Fibroblast of villous mesenchyme (primary cell): ENCODE measurements around the gene ANKS1A. TPM values are rescaled to one million over a fixed set of nuclear protein-coding genes. Genes with fewer than 3 reads are reported as not detected.

Experiments used
- DNase-seq: peaks from one replicate; pipeline ENCODE4 v3.0.0-alpha.2; 2010; ENCODE audit warnings: low read depth
- H3K4me3 ChIP-seq: 2 replicates; pipeline ENCODE4 v1.5.1; 2011; ENCODE audit warnings: low read depth, mild to moderate bottlenecking, low read length
- total RNA-seq: library from RNA; depleted of rRNA; stranded (reverse); fragments of >200 nt; gene quantifications from 2 replicates; pipeline ENCODE4 v1.2.3, GENCODE V29; 2012
- TF ChIP-seq, protein P1 (sequence below): IDR thresholded peaks from 2 replicates; pipeline ENCODE4 v1.5.1; 2012; ENCODE audit warnings: low read depth, mild to moderate bottlenecking, low read length; ENCODE audit not compliant: insufficient read depth

Gene ANKS1A
- total RNA-seq, 1 donor, result 12.5 TPM

DNA sequence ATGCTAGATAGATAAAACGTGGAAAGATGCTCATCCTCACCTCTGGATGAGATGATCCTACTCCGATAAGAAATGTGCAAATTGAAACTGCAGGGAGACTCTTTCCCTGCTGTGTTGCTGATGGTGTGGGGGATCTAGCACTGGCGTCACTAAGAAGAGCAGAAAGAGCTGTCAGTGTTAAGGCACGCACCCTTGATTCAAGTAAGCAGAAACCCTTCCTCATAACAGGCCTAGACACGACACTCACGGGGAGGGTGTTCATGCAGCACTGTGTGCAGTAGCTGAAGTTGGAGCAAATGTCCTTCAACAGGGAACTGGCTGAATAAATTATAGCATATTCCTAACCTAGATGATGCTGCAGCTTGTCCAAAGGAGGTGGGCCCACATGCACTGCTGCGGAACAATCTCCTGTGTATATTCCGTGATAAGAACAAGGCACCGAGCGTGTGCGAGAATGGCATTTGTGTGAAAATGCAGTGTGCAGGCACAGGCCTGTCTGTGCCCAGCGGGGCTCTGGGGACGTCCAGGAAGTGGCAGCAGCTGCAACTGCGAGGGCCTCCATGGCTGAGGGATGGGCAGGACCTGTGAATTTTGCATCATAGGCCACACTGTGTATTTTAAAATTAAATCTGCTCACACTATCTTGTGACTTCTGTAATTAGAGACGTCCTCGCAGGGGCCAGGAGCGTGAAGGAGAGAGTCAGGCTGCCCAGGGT is 188.1 kb downstream of the ANKS1A start:
- no peak for DNase-seq
- no peak overlapping the region for H3K4me3 ChIP-seq
- TF ChIP-seq, protein P1, sequence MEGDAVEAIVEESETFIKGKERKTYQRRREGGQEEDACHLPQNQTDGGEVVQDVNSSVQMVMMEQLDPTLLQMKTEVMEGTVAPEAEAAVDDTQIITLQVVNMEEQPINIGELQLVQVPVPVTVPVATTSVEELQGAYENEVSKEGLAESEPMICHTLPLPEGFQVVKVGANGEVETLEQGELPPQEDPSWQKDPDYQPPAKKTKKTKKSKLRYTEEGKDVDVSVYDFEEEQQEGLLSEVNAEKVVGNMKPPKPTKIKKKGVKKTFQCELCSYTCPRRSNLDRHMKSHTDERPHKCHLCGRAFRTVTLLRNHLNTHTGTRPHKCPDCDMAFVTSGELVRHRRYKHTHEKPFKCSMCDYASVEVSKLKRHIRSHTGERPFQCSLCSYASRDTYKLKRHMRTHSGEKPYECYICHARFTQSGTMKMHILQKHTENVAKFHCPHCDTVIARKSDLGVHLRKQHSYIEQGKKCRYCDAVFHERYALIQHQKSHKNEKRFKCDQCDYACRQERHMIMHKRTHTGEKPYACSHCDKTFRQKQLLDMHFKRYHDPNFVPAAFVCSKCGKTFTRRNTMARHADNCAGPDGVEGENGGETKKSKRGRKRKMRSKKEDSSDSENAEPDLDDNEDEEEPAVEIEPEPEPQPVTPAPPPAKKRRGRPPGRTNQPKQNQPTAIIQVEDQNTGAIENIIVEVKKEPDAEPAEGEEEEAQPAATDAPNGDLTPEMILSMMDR, result no peak

DNA sequence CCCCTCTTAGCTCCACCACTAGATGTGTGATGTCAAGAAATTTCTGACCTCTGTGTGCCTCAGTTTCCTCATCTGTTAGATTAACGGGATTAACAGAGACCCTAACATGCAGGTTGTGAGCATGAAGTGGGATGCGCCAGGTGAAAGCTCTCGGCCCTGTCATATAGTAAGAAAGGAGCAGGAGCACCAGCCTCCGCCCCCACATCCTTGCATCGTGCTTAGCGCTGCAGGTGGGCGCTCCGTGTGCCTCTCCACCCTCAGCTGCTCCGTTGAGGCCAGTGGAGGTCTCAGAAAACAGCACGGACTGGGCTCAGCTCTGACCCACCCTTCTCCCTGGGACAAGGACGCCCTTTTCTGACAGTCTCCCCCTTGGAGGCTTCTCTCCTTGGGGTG is 188.7 kb downstream of the ANKS1A start:
- no peak for DNase-seq
- H3K4me3 ChIP-seq, result no peak overlapping the region
- TF ChIP-seq, protein P1, result no peak

DNA sequence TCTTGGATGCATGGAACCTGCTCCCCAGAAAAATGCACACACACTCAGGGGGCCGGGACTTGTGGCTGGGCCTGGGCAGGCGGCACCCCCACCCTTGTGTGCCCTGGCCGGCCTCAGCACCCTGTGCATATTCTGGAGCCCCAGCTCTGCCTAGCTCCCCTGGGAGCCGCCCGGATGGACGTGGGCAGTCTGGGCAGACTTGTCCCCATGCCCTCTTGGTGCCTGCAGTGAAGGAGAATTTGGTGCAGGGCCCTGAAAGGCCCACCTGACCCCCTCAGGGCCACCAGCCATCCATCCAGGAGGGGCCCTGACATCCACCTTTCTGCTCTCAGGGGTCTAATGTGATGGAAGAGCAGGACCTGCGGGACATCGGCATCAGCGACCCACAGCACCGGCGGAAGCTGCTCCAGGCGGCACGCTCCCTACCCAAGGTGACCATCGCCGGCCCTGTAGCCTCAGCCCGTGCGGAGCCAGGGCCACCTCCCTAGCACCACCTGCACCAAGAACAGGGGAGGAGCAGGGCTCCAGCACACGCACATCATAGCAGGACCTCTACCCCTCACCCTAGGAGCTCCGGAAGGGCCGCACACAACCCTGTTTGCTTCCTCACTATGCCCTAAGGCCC is 189.3 kb downstream of the ANKS1A start:
- TF ChIP-seq, protein P1, result no peak
- no peak overlapping the region for H3K4me3 ChIP-seq
- DNase-seq, result no peak

DNA sequence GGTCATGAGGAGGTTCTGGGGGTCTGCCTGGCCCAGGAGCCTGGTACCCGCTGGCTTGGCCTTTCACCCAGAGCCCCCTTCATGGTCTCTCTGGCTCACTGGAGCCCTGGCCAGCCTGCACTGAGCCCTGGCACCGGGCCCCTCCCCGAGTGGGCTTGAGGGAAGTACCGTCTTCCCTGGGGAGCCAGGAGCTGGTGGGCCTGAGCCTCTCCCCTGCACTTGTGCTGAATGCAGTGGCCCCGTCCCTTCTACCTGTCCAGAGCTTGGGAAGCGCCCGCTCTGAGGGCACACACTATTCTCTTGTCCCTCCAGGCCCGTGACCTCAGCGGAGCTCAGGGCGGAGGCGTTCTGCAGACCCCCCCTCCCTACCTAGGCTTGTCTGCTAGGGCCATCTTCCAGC is 189.8 kb downstream of the ANKS1A start:
- TF ChIP-seq, protein P1, result no peak
- H3K4me3 ChIP-seq, result no peak overlapping the region
- no peak for DNase-seq

DNA sequence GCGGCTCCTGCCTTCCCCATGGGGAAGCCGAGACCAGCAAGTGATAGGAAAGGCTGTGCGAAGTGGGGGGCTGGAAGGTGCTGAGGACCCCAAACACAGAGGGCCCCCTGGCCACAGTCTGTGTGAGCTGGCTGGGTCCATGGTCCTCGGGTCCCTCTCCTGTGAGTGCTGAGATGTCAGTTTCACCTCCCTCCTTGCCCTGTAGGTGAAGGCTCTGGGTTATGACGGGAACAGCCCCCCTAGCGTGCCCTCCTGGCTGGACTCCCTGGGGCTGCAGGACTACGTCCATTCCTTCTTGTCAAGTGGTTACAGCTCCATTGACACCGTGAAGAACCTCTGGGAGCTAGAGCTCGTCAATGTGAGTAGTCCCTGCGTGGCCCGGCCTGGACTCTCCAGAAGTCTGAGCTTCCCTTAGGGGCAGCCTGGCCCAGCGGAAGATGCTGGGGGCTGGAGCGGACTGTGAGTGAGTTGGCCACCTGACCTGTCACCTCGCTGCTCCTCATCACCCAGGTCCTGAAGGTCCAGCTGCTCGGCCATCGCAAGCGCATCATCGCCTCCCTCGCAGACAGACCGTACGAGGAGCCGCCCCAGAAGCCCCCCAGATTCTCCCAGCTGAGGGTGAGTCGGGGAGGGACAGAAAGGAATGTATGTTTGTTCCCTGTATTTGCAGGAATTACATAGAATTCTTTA is 190.4 kb downstream of the ANKS1A start:
- H3K4me3 ChIP-seq, result no peak overlapping the region
- no peak for DNase-seq
- TF ChIP-seq, protein P1, result no peak

DNA sequence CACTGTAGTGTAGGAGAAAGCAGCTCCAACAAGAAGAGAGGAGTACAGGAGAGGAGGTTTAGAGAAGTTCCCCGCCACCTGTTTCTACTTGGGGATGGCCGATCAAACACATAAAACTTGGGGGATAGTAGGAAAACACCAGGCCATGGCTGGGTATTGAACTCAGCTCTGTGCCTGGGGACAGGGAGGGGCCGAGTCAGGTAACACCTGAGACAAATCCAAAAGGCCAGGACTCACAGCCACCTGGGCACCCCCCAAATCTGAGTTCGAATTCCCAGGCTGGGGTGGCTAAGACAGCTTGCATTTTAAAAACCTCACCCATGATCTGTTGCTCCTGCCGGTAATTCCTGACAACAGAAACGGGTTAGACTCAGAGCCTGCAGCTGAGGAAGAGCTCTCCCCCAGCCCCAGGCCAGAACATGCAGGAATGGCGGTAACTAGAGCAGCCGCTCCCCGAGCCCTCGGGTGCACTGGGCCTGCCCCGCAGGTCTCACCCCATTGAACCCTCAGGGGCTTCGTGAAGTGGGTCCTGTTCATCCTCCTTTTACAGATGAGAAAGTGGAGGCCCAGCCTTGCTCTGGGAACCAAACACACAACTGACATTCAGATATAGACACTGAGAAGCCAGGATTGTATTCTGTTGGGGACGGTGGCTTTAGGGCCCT is 191.1 kb downstream of the ANKS1A start:
- DNase-seq, result no peak
- TF ChIP-seq, protein P1, result no peak
- no peak overlapping the region for H3K4me3 ChIP-seq
